Gastroesophageal sphincter (tissue), 4 donors: Measurements from ENCODE around the gene RARRES1. TPM values are rescaled to one million over a fixed set of nuclear protein-coding genes. Genes with fewer than 3 reads are reported as not detected.

ENCODE experiments used
- ATAC-seq: fragments of 150-250 bp; one replicate; pipeline ENCODE4 v1.9.1; 2016; ENCODE audit warnings: mild to moderate bottlenecking, moderate library complexity
- H3K27ac ChIP-seq, 4 donors: fragments of 200-600 bp; sonication (generic) in 3 of 4; 1 replicate in 3 of 4; 2 replicates in 1 of 4; pipeline ENCODE4 v1.5.1; 2016 to 2019
- H3K27me3 ChIP-seq: fragments of 200-600 bp; sonication (generic); one replicate; pipeline ENCODE4 v1.5.1; 2019
- H3K36me3 ChIP-seq, 2 donors: fragments of 200-600 bp; sonication (generic); one replicate each; pipeline ENCODE4 v1.5.1; 2019; ENCODE audit warnings: control low read depth in 1 of 2
- H3K4me1 ChIP-seq, 3 donors: fragments of 200-600 bp; sonication (generic); 1 replicate in 2 of 3; 2 replicates in 1 of 3; pipeline ENCODE4 v1.5.1; 2016 to 2019; ENCODE audit warnings: control low read depth in 2 of 3
- H3K4me3 ChIP-seq, 2 donors: fragments of 200-600 bp; sonication (generic); one replicate each; pipeline ENCODE4 v1.5.1; 2019; ENCODE audit warnings: mild to moderate bottlenecking in 1 of 2, moderate library complexity in 1 of 2
- H3K9me3 ChIP-seq, 3 donors: fragments of 200-600 bp; sonication (generic); one replicate each; pipeline ENCODE4 v1.5.1; 2017 to 2019; ENCODE audit warnings: control low read depth in 2 of 3
- EP300 ChIP-seq: sonication (generic); formaldehyde crosslinking; IDR thresholded peaks from one replicate; pipeline ENCODE4 v1.6.1; 2017; ENCODE audit warnings: antibody characterized with exemption, mild to moderate bottlenecking
- POLR2A ChIP-seq, 2 donors: fragments of 450-650 bp; IDR thresholded peaks; one replicate each; pipeline ENCODE4 v1.6.1; 2017; ENCODE audit warnings: antibody characterized with exemption in 2 of 2, mild to moderate bottlenecking in 2 of 2, moderate library complexity in 1 of 2
- POLR2AphosphoS5 ChIP-seq: sonication (generic); formaldehyde crosslinking; IDR thresholded peaks from one replicate; pipeline ENCODE4 v1.6.1; 2017; ENCODE audit warnings: antibody characterized with exemption
- WGBS, 2 donors: methylation state at CpG; one replicate each; pipeline ENCODE4 v1.1.5; 2018; ENCODE audit warnings: low coverage in 1 of 2; 5-methylcytosine and 5-hydroxymethylcytosine counted together
- total RNA-seq, 4 donors: library from RNA; depleted of rRNA; stranded (reverse); fragments of >200 nt; gene quantifications; one replicate each; pipeline ENCODE4 v1.1.0, GENCODE V29; 2016
- TF ChIP-seq, protein P1 (sequence below), 4 experiments: fragments of 200-600 bp in 2 of 4; fragments of 450-650 bp in 2 of 4; sonication (generic) in 1 of 4; IDR thresholded peaks; one replicate each; pipeline ENCODE4 v1.5.1; 2017 to 2019; ENCODE audit warnings: antibody characterized with exemption in 4 of 4, mild to moderate bottlenecking in 2 of 4, moderate library complexity in 2 of 4

Gene RARRES1
- total RNA-seq, 4 donors from 2014 or later: 4.8 to 110 (median 42.7) TPM

GRCh38 chr3:158773845-158774830 lies 41.9 kb upstream of the RARRES1 start:
- no peaks in the 10 kb centered on the region for H3K9me3 ChIP-seq
- H3K36me3 ChIP-seq: no peaks in the 10 kb centered on the region
- ATAC-seq: peak; percentile 81
- peak overlapping the region in 3 of 4 donors; percentile 12 to 54 (median 43) for H3K27ac ChIP-seq
- 55 to 65% methylated on average over 6 to 7 of the region's 7 CpGs for WGBS, 2 donors
- H3K4me3 ChIP-seq: no peak overlapping the region
- H3K4me1 ChIP-seq: peaks cover 23 to 81% (median 24%) of the 10 kb centered on the region in 3 donors
- TF ChIP-seq POLR2A (IDR thresholded peaks at IDR 0.05) (no peak), POLR2AphosphoS5 (peak; percentile 96), EP300 (no peak)
- TF ChIP-seq, protein P1, sequence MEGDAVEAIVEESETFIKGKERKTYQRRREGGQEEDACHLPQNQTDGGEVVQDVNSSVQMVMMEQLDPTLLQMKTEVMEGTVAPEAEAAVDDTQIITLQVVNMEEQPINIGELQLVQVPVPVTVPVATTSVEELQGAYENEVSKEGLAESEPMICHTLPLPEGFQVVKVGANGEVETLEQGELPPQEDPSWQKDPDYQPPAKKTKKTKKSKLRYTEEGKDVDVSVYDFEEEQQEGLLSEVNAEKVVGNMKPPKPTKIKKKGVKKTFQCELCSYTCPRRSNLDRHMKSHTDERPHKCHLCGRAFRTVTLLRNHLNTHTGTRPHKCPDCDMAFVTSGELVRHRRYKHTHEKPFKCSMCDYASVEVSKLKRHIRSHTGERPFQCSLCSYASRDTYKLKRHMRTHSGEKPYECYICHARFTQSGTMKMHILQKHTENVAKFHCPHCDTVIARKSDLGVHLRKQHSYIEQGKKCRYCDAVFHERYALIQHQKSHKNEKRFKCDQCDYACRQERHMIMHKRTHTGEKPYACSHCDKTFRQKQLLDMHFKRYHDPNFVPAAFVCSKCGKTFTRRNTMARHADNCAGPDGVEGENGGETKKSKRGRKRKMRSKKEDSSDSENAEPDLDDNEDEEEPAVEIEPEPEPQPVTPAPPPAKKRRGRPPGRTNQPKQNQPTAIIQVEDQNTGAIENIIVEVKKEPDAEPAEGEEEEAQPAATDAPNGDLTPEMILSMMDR (IDR thresholded peaks at IDR 0.05): no peak
- no peaks in the 10 kb centered on the region for H3K27me3 ChIP-seq

- Histone ChIP-seq H3K27ac (peak overlapping the region in 1 of 4 donors; percentile 43), H3K36me3 (no peaks in the 10 kb centered on the region), H3K4me3 (no peak overlapping the region), H3K27me3 (no peaks in the 10 kb centered on the region), H3K9me3 (no peaks in the 10 kb centered on the region), H3K4me1 (peaks cover 29 to 89% (median 32%) of the 10 kb centered on the region in 3 donors)
- no peak for ATAC-seq
- TF ChIP-seq EP300: no peak
- no peak for TF ChIP-seq POLR2AphosphoS5
- TF ChIP-seq, protein P1 (IDR thresholded peaks at IDR 0.05): no peak
- no peak for TF ChIP-seq POLR2A (IDR thresholded peaks at IDR 0.05)
Observed at GRCh38 chr3:158773166-158773565, 40.9 kb upstream of the RARRES1 start.

- Histone ChIP-seq H3K27ac (peak overlapping the region in 3 of 4 donors; percentile 75 to 83 (median 82)), H3K4me3 (no peak overlapping the region), H3K4me1 (peaks cover 36 to 94% (median 41%) of the 10 kb centered on the region in 3 donors), H3K9me3 (no peaks in the 10 kb centered on the region), H3K36me3 (no peaks in the 10 kb centered on the region), H3K27me3 (no peaks in the 10 kb centered on the region)
- no peak for ATAC-seq
- 66 to 100% methylated on average over 1 to 2 of the region's 3 CpGs for WGBS, 2 donors
- no peak for TF ChIP-seq EP300
- no peak for TF ChIP-seq POLR2A (IDR thresholded peaks at IDR 0.05)
- TF ChIP-seq, protein P1 (IDR thresholded peaks at IDR 0.05): no peak
- TF ChIP-seq POLR2AphosphoS5: no peak
Observed at GRCh38 chr3:158771982-158772381, 39.7 kb upstream of the RARRES1 start.

DNA sequence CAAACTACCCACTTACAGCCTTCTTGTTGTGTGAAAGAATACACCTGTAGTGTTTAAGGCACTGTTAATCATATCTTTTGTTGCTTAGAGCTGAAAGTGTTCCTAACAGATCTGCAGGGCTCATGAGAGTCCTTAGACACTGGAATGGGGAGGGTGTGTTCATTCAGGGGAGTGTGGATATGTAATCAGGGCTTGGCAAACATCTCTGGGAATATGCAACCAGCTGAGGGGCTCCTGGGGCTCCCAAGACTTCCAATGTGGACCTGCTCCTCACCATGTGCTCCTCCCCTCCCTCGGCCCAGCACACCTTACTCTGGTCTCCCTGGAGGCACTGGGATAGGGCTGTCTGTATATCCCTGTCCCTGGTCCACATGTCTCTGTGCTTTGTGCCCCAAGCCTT lies 39.3 kb upstream of the RARRES1 start:
- H3K36me3 ChIP-seq: no peaks in the 10 kb centered on the region
- no peaks in the 10 kb centered on the region for H3K9me3 ChIP-seq
- peaks cover 36 to 96% (median 41%) of the 10 kb centered on the region in 3 donors for H3K4me1 ChIP-seq
- H3K27ac ChIP-seq: peak overlapping the region; percentile 75 to 89 (median 82)
- WGBS, 2 donors: 83 to 88% methylated on average over 1 of the region's 1 CpG
- H3K27me3 ChIP-seq: no peaks in the 10 kb centered on the region
- TF ChIP-seq POLR2A (IDR thresholded peaks at IDR 0.05): no peak
- TF ChIP-seq, protein P1 (IDR thresholded peaks at IDR 0.05): no peak
- TF ChIP-seq POLR2AphosphoS5: no peak
- TF ChIP-seq EP300: no peak
- ATAC-seq: no peak
- H3K4me3 ChIP-seq: no peak overlapping the region
